Mesendoderm (in vitro differentiated cells): Measurements from ENCODE around the gene LAMA2.
A peak's percentile ranks its signal among the peaks of the same experiment; 100 is the strongest.

Experiments
- DNase-seq: peaks from one replicate; pipeline ENCODE4 v3.0.0; 2013
- H2AK5ac ChIP-seq: 2 replicates; pipeline ENCODE4 v1.6.1; 2013; ENCODE audit warnings: low read length, inconsistent platforms
- H2BK120ac ChIP-seq: 2 replicates; pipeline ENCODE4 v1.6.1; 2013; ENCODE audit warnings: low read depth, mild to moderate bottlenecking, low read length, moderate library complexity, mixed read lengths
- H2BK15ac ChIP-seq: replicated peaks from 2 replicates; pipeline ENCODE4 v1.6.1; 2013; ENCODE audit warnings: low read depth, mild to moderate bottlenecking, moderate library complexity
- H2BK5ac ChIP-seq: 2 replicates; pipeline ENCODE4 v1.6.1; 2013; ENCODE audit warnings: low read length, inconsistent platforms
- H3K18ac ChIP-seq: 2 replicates; pipeline ENCODE4 v1.6.1; 2013; ENCODE audit warnings: mild to moderate bottlenecking, low read length, mixed read lengths
- H3K23ac ChIP-seq: one replicate; pipeline ENCODE4 v1.6.1; 2013; ENCODE audit warnings: low read length
- H3K27ac ChIP-seq: 2 replicates; pipeline ENCODE4 v1.5.1; 2013; ENCODE audit warnings: low read depth, mild to moderate bottlenecking, inconsistent platforms, low read length, moderate library complexity
- H3K27me3 ChIP-seq: 2 replicates; pipeline ENCODE4 v1.6.1; 2013; ENCODE audit warnings: low read length, control low read depth, mild to moderate bottlenecking, inconsistent platforms; ENCODE audit not compliant: insufficient read depth, poor library complexity
- H3K36me3 ChIP-seq: 2 replicates; pipeline ENCODE4 v1.6.1; 2013; ENCODE audit warnings: low read length, inconsistent platforms; ENCODE audit not compliant: control insufficient read depth, insufficient read depth
- H3K4ac ChIP-seq: one replicate; pipeline ENCODE4 v1.6.1; 2013; ENCODE audit warnings: low read depth, mild to moderate bottlenecking, low read length, moderate library complexity
- H3K4me1 ChIP-seq: 2 replicates; pipeline ENCODE4 v1.6.1; 2013; ENCODE audit warnings: low read depth, low read length, inconsistent platforms; ENCODE audit not compliant: control insufficient read depth
- H3K4me2 ChIP-seq: 2 replicates; pipeline ENCODE4 v1.6.1; 2013; ENCODE audit warnings: low read length
- H3K4me3 ChIP-seq: 2 replicates; pipeline ENCODE4 v1.5.1; 2013; ENCODE audit warnings: mild to moderate bottlenecking, low read length
- H3K56ac ChIP-seq: one replicate; pipeline ENCODE4 v1.6.1; 2013; ENCODE audit warnings: low read length
- H3K79me1 ChIP-seq: 2 replicates; pipeline ENCODE4 v1.6.1; 2013; ENCODE audit warnings: low read length, inconsistent platforms
- H3K79me2 ChIP-seq: 2 replicates; pipeline ENCODE4 v1.6.1; 2013; ENCODE audit warnings: mild to moderate bottlenecking, low read length; ENCODE audit not compliant: control insufficient read depth, insufficient read depth
- H3K9ac ChIP-seq: 2 replicates; pipeline ENCODE4 v1.6.1; 2013; ENCODE audit warnings: low read length, inconsistent platforms
- H4K5ac ChIP-seq: one replicate; pipeline ENCODE4 v1.6.1; 2013; ENCODE audit warnings: low read length
- H4K8ac ChIP-seq: one replicate; pipeline ENCODE4 v1.6.1; 2013; ENCODE audit warnings: low read depth, mild to moderate bottlenecking, control low read depth, low read length, moderate library complexity
- WGBS: extraction: QIAGEN DNeasy Blood & Tissue Kit; methylation state at CpG from one replicate; pipeline ENCODE4 v1.1.7; 2013; ENCODE audit warnings: low lambda C conversion rate, missing lambda C conversion rate; ENCODE audit not compliant: insufficient coverage; ENCODE audit errors: extremely low coverage; 5-methylcytosine and 5-hydroxymethylcytosine counted together

The LAMA2 gene

GRCh38 chr6:129552413-129552812, 669.5 kb downstream of the LAMA2 start:
- Histone ChIP-seq H2BK5ac (no peak overlapping the region), H3K4me1 (peaks cover 9% of the 10 kb centered on the region), H3K4me3 (no peak overlapping the region), H2AK5ac (no peak overlapping the region), H3K79me2 (no peaks in the 10 kb centered on the region), H2BK120ac (no peak overlapping the region), H3K9ac (no peak overlapping the region), H3K79me1 (no peaks in the 10 kb centered on the region), H3K4ac (no peak overlapping the region), H3K56ac (no peak overlapping the region), H3K18ac (no peak overlapping the region), H4K5ac (no peak overlapping the region), H2BK15ac (no peak overlapping the region), H3K23ac (no peak overlapping the region), H3K4me2 (no peak overlapping the region), H3K27me3 (no peaks in the 10 kb centered on the region), H4K8ac (no peak overlapping the region), H3K36me3 (no peaks in the 10 kb centered on the region), H3K27ac (no peak overlapping the region)
- WGBS, result no CpG with 5 or more reads among the region's 2 CpGs
- no peak for DNase-seq

DNA sequence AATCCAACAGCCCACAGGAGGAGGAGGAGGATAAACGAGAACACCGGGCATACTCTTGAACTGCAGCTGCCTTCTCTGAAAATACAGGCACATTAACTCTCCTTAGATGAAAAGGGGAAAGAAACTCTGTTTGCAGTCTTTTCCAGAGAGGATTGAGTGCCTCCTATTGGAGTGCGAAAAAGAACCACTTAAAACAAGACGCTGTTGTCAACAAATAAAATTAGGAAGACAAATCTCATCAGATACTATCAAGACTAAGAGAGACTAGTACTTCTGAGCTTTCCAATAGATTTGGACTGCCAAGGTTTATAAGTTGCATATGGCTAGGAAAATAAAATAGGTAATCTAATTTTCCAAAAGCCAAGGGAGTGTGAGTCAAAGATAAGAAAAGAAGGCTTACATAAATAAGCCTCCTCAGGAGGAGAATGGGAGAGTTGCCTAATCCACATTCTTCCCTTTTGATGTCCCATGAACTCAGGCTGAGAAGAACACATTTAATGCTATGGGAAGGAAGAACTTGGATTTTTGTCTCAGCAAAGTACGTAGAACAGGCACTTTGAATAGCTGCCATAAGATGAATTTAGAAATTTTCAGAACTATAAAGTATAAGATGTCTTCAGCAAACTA, 672.4 kb downstream of the LAMA2 start:
- Histone ChIP-seq H4K5ac (peak overlapping the region; percentile 56), H3K4me3 (no peak overlapping the region)
- no CpG with 5 or more reads among the region's 5 CpGs for WGBS

DNA sequence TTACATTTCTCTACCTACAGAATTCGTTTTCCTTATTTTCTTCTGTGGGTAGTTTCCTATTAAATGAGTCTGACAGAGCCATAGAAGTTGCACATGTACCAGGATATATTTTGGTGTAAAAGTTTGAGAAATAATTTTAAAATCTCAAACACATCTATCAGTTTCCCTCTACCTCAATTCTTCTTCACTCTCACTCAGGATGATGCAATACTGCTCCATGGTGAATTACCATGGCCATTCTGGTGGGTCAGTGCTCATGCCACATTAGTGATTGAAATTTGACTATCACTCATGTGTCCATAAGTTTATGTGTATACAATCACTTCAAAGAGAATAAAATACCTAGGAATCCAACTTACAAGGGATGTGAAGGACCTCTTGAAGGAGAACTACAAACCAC, 675.3 kb downstream of the LAMA2 start:
- 100% methylated on average over 1 of the region's 1 CpG for WGBS
- H3K18ac ChIP-seq, result no peak overlapping the region

More for the DNA sequence above, 672.4 kb downstream of the LAMA2 start:
- no peak overlapping the region for H3K4ac ChIP-seq
- H3K18ac ChIP-seq, result no peak overlapping the region
- H3K27ac ChIP-seq, result peak overlapping the region; percentile 81
- H3K4me2 ChIP-seq, result no peak overlapping the region
- H3K9ac ChIP-seq, result no peak overlapping the region
- H2BK5ac ChIP-seq, result peak overlapping the region; percentile 70
- peak; percentile 59 for DNase-seq
- peaks cover 9% of the 10 kb centered on the region for H3K4me1 ChIP-seq
- peak overlapping the region; percentile 66 for H3K23ac ChIP-seq
- H3K36me3 ChIP-seq, result no peaks in the 10 kb centered on the region
- no peaks in the 10 kb centered on the region for H3K79me2 ChIP-seq
- no peak overlapping the region for H4K8ac ChIP-seq
- H3K56ac ChIP-seq, result peak overlapping the region; percentile 60
- H2AK5ac ChIP-seq, result peak overlapping the region; percentile 88
- no peaks in the 10 kb centered on the region for H3K27me3 ChIP-seq
- H3K79me1 ChIP-seq, result no peaks in the 10 kb centered on the region
- H2BK120ac ChIP-seq, result no peak overlapping the region
- H2BK15ac ChIP-seq, result no peak overlapping the region

DNA sequence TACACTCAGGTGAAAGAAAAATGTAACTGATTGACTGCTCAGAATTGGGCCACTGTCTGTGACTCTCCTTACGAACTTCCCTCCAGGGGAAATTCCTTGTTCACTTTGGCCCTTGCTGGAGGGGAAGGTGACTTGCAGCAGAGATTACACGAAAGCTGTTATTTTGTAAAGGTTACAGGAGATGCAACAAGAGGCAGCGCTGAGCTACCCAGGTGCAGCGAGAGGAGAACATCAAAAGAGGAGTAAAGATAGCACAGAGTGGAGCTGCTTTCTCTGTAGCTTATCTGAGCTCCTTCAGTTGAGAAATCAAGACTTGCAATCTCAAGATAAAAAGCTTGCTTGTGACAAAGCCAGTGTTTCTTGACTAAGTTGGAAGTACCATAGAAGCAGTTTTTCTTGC, 682.4 kb downstream of the LAMA2 start:
- peak; percentile 72 for DNase-seq

More for the DNA sequence above, 675.3 kb downstream of the LAMA2 start:
- no peak overlapping the region for H2BK5ac ChIP-seq
- no peak overlapping the region for H3K4ac ChIP-seq
- H3K27ac ChIP-seq, result no peak overlapping the region
- H4K5ac ChIP-seq, result no peak overlapping the region
- no peak overlapping the region for H3K4me3 ChIP-seq
- H2BK120ac ChIP-seq, result no peak overlapping the region
- no peak overlapping the region for H3K23ac ChIP-seq
- no peaks in the 10 kb centered on the region for H3K79me1 ChIP-seq
- no peak overlapping the region for H4K8ac ChIP-seq
- peaks cover 9% of the 10 kb centered on the region for H3K4me1 ChIP-seq
- H3K79me2 ChIP-seq, result no peaks in the 10 kb centered on the region
- H3K4me2 ChIP-seq, result no peak overlapping the region
- H2BK15ac ChIP-seq, result no peak overlapping the region
- no peak overlapping the region for H3K56ac ChIP-seq
- no peak overlapping the region for H3K9ac ChIP-seq
- no peaks in the 10 kb centered on the region for H3K36me3 ChIP-seq
- H3K27me3 ChIP-seq, result no peaks in the 10 kb centered on the region
- H2AK5ac ChIP-seq, result no peak overlapping the region
- no peak for DNase-seq

DNA sequence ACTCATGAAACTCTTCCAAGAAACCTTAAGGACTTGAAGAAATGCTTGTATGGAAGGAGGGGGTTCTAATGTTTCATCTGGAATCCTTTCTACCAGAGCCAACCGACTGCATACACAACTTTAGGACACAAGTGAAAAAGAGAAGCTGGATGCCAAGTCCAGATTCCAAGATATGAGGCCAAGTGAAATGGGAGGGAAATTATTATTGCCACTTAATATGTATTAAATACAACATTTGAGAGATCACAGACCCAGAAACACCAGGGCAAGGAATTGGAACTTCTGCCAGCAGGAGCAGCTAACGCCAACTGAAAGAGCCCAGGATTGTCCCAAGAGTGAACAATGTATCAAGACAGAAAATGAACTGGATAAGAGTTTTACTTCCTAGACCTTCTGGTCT, 682.9 kb downstream of the LAMA2 start:
- Histone ChIP-seq H3K56ac (no peak overlapping the region), H3K79me1 (no peaks in the 10 kb centered on the region), H3K18ac (no peak overlapping the region), H3K36me3 (no peaks in the 10 kb centered on the region), H3K4me1 (no peaks in the 10 kb centered on the region), H4K8ac (no peak overlapping the region), H4K5ac (no peak overlapping the region), H2BK5ac (no peak overlapping the region), H3K79me2 (no peaks in the 10 kb centered on the region), H2BK15ac (no peak overlapping the region), H2AK5ac (no peak overlapping the region), H2BK120ac (no peak overlapping the region), H3K4me3 (no peak overlapping the region), H3K23ac (no peak overlapping the region), H3K9ac (no peak overlapping the region), H3K4ac (no peak overlapping the region), H3K27ac (no peak overlapping the region), H3K27me3 (no peaks in the 10 kb centered on the region), H3K4me2 (no peak overlapping the region)
- WGBS, result no CpG with 5 or more reads among the region's 2 CpGs
- DNase-seq, result no peak

More for the DNA sequence above, 682.4 kb downstream of the LAMA2 start:
- Histone ChIP-seq H3K27me3 (no peaks in the 10 kb centered on the region), H3K4me2 (no peak overlapping the region), H3K18ac (no peak overlapping the region), H3K4ac (no peak overlapping the region), H3K79me1 (no peaks in the 10 kb centered on the region), H4K8ac (no peak overlapping the region), H3K4me3 (no peak overlapping the region), H3K23ac (no peak overlapping the region), H2BK15ac (no peak overlapping the region), H3K79me2 (no peaks in the 10 kb centered on the region), H3K4me1 (no peaks in the 10 kb centered on the region), H4K5ac (no peak overlapping the region), H3K9ac (no peak overlapping the region), H3K36me3 (no peaks in the 10 kb centered on the region), H2BK5ac (no peak overlapping the region), H2BK120ac (no peak overlapping the region), H3K56ac (no peak overlapping the region), H2AK5ac (no peak overlapping the region), H3K27ac (no peak overlapping the region)
- WGBS, result no CpG with 5 or more reads among the region's 4 CpGs
